PFSK-1 (cell line): ENCODE measurements around the gene ZNF37A.

ENCODE experiments used
- FOXP2 ChIP-seq: optimal IDR thresholded peaks from 2 replicates; pipeline ENCODE3; 2011; ENCODE audit warnings: borderline replicate concordance, control low read depth, inconsistent platforms; ENCODE audit not compliant: insufficient read depth; ENCODE audit errors: extremely low read length, extremely low read depth
- POLR2AphosphoS5 ChIP-seq: IDR thresholded peaks from 2 replicates; pipeline ENCODE4 v1.6.1; 2012; ENCODE audit warnings: low read depth, mild to moderate bottlenecking, control low read depth, low read length, moderate library complexity
- REST ChIP-seq, 2 experiments: IDR thresholded peaks; 2 replicates each; pipeline versions ENCODE4 v1.6.1 to v1.8.0; 2011 to 2012; ENCODE audit warnings: low read depth in 2 of 2, low read length in 2 of 2, control low read depth in 1 of 2, inconsistent platforms in 1 of 2, mild to moderate bottlenecking in 1 of 2, moderate library complexity in 1 of 2; ENCODE audit not compliant: insufficient read depth in 1 of 2
- SIN3A ChIP-seq: IDR thresholded peaks from 2 replicates; pipeline ENCODE4 v1.6.1; 2012; ENCODE audit warnings: mild to moderate bottlenecking, low read length, moderate library complexity, borderline replicate concordance; ENCODE audit not compliant: insufficient read depth
- TAF1 ChIP-seq: IDR thresholded peaks from 2 replicates; pipeline ENCODE4 v1.6.1; 2012; ENCODE audit warnings: low read length, control low read depth, borderline replicate concordance; ENCODE audit not compliant: insufficient read depth

DNA sequence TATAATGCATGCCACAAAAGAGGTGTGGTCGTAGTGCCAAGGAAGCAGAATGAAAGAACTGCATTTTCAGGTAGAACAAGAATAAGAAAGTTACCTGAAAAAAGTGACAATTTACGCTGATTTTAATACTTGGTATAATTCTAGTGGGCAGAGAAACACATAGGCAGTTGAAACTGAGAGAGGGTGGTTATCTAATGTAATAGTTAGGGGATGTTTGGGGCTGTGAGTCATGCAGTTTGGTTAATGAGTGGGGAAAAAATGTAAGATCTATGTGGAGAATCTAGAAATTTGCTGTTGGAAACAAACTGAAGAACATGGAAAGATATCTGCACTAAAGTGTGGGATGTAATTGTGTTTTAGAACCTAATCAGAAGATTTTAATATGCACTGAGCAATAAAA is 33.7 kb downstream of the ZNF37A start:
- no peak for TF ChIP-seq TAF1
- no peak for TF ChIP-seq REST (IDR thresholded peaks at IDR 0.05; ENCODE audit: insufficient read depth in 1 of 2, low read depth in 2 of 2, low read length in 2 of 2)
- no peak for TF ChIP-seq FOXP2
- no peak for TF ChIP-seq POLR2AphosphoS5
- no peak for TF ChIP-seq SIN3A
